HEK293 (cell line): ENCODE results near the gene LRRC37A.
A peak's percentile ranks its signal among the peaks of the same experiment; 100 is the strongest.
"Not testable (repeated sequence)": the region's sequence is repeated elsewhere in the genome, so short reads cannot be mapped to it uniquely, and the experiment has no call there.

Experiments used
- CTCF ChIA-PET: fragments of 350-600 bp; formaldehyde crosslinking; extraction: SDS; loops from one replicate; lab custom pipeline; 2021; ENCODE audit warnings: antibody characterized with exemption; lab: Yijun Ruan, JAX
- POLR2A ChIA-PET: fragments of 300-600 bp; formaldehyde crosslinking; extraction: SDS; loops from one replicate; lab custom pipeline; 2020; ENCODE audit warnings: antibody characterized with exemption, inconsistent platforms; lab: Yijun Ruan, JAX
- H3K27ac ChIP-seq: fragments of 200-500 bp; sonication (Bioruptor generic); 2 replicates; pipeline ENCODE4 v1.5.1; 2014; ENCODE audit warnings: low read depth, low read length, control low read depth, inconsistent platforms; ENCODE audit errors: extremely low read depth
- H3K36me3 ChIP-seq, 2 experiments: fragments of 200-500 bp in 1 of 2; sonication (Bioruptor generic) in 1 of 2; 1 replicate in 1 of 2; 2 replicates in 1 of 2; pipeline ENCODE4 v1.5.1; 2014 to 2017; ENCODE audit warnings: inconsistent platforms in 2 of 2, low read length in 2 of 2; ENCODE audit not compliant: control insufficient read depth in 2 of 2, insufficient read depth in 1 of 2
- H3K4me1 ChIP-seq: fragments of 200-500 bp; sonication (Bioruptor generic); 2 replicates; pipeline ENCODE4 v1.5.1; 2014; ENCODE audit warnings: mild to moderate bottlenecking, low read length, inconsistent platforms; ENCODE audit not compliant: control insufficient read depth, insufficient read depth
- H3K4me3 ChIP-seq: 2 replicates; pipeline ENCODE4 v1.5.1; 2011; ENCODE audit warnings: low read depth, mild to moderate bottlenecking, control low read depth, low read length, moderate library complexity
- H3K9me3 ChIP-seq: fragments of 200-500 bp; sonication (Bioruptor generic); 2 replicates; pipeline ENCODE4 v1.5.1; 2014; ENCODE audit warnings: low read depth, low read length, inconsistent platforms; ENCODE audit not compliant: control insufficient read depth, insufficient read depth
- CTCF ChIP-seq: fragments of 450-650 bp; formaldehyde crosslinking; IDR thresholded peaks from 2 replicates; pipeline ENCODE4 v1.5.1; 2016; ENCODE audit warnings: missing biosample characterization, missing genetic modification characterization
- SCRT2 ChIP-seq: fragments of 450-650 bp; formaldehyde crosslinking; IDR thresholded peaks from 2 replicates; pipeline ENCODE4 v1.5.1; 2016; ENCODE audit warnings: missing biosample characterization, missing genetic modification characterization
- SP7 ChIP-seq: fragments of 450-650 bp; formaldehyde crosslinking; IDR thresholded peaks from 2 replicates; pipeline ENCODE4 v1.5.1; 2016; ENCODE audit warnings: missing biosample characterization, missing genetic modification characterization
- ZBTB17 ChIP-seq: fragments of 450-650 bp; formaldehyde crosslinking; IDR thresholded peaks from 2 replicates; pipeline ENCODE4 v1.5.1; 2016; ENCODE audit warnings: missing biosample characterization, missing genetic modification characterization
- ZNF2 ChIP-seq: fragments of 450-650 bp; formaldehyde crosslinking; IDR thresholded peaks from 2 replicates; pipeline ENCODE4 v1.5.1; 2016; ENCODE audit warnings: missing biosample characterization, missing genetic modification characterization
- ZNF324 ChIP-seq: fragments of 450-650 bp; formaldehyde crosslinking; IDR thresholded peaks from 2 replicates; pipeline ENCODE4 v1.5.1; 2016; ENCODE audit warnings: missing biosample characterization, missing genetic modification characterization
- ZNF335 ChIP-seq: fragments of 450-650 bp; formaldehyde crosslinking; conservative IDR thresholded peaks from 2 replicates; pipeline ENCODE4 v1.5.1; 2016; ENCODE audit warnings: missing biosample characterization, missing genetic modification characterization
- ZNF362 ChIP-seq: fragments of 450-650 bp; formaldehyde crosslinking; IDR thresholded peaks from 2 replicates; pipeline ENCODE4 v1.5.1; 2016; ENCODE audit warnings: missing biosample characterization, missing genetic modification characterization
- ZNF600 ChIP-seq: fragments of 450-650 bp; formaldehyde crosslinking; IDR thresholded peaks from 2 replicates; pipeline ENCODE4 v1.5.1; 2016; ENCODE audit warnings: missing biosample characterization, missing genetic modification characterization
- ZNF654 ChIP-seq: fragments of 450-650 bp; formaldehyde crosslinking; IDR thresholded peaks from 2 replicates; pipeline ENCODE4 v1.5.1; 2016; ENCODE audit warnings: low read depth, missing biosample characterization, missing genetic modification characterization
- ZNF660 ChIP-seq: fragments of 450-650 bp; IDR thresholded peaks from 2 replicates; pipeline ENCODE4 v1.5.1; 2018; ENCODE audit warnings: missing biosample characterization, mild to moderate bottlenecking, missing genetic modification characterization

The LRRC37A gene

GRCh38 chr17:46276728-46277479, 18.0 kb upstream of the LRRC37A start:
- TF ChIP-seq ZNF335 (peak; percentile 51; the same call in 1 of the 2 replicates), ZNF362 (peak; percentile 69; the same call in 1 of the 2 replicates)
- H3K4me1 ChIP-seq, POLR2A ChIA-PET, H3K9me3 ChIP-seq, H3K27ac ChIP-seq, H3K36me3 ChIP-seq, H3K4me3 ChIP-seq: not testable (repeated sequence)
- CTCF ChIA-PET = interaction anchor here (0.6 to 2.4 kb wide), 3 partner anchors 10 to 68 kb away, joined by 5 to 14 read pairs (median 6); no protein-coding TSS in a partner anchor

- H3K27ac ChIP-seq, H3K36me3 ChIP-seq, POLR2A ChIA-PET, H3K9me3 ChIP-seq, H3K4me1 ChIP-seq, H3K4me3 ChIP-seq, CTCF ChIA-PET: not testable (repeated sequence)
Measured at GRCh38 chr17:46281336-46281735, 13.6 kb upstream of the LRRC37A start.

- CTCF ChIA-PET, H3K36me3 ChIP-seq, H3K4me1 ChIP-seq, POLR2A ChIA-PET, H3K27ac ChIP-seq, H3K9me3 ChIP-seq, H3K4me3 ChIP-seq: not testable (repeated sequence)
Measured at GRCh38 chr17:46282635-46283034, 12.3 kb upstream of the LRRC37A start.

- not testable (repeated sequence) for H3K4me3 ChIP-seq, H3K9me3 ChIP-seq, H3K36me3 ChIP-seq, H3K4me1 ChIP-seq, H3K27ac ChIP-seq
- ChIA-PET POLR2A (interaction anchor here (0.6 to 0.7 kb wide), 2 partner anchors 284 to 794 kb away, joined by 3 to 4 read pairs; no protein-coding TSS in a partner anchor), CTCF (interaction anchor here (0.6 to 1.0 kb wide), 2 partner anchors 16 to 158 kb away, joined by 3 to 5 read pairs; no protein-coding TSS in a partner anchor)
- 0 out of 2 replicates have a peak, but pooled peaks have one; percentile 34 for TF ChIP-seq SCRT2 (tag by site-specific recombination)
- TF ChIP-seq, all 188 proteins: peak for 1; not testable (repeated sequence) for 187
Measured at GRCh38 chr17:46284467-46284866, 10.5 kb upstream of the LRRC37A start.

- not testable (repeated sequence) for H3K36me3 ChIP-seq, H3K9me3 ChIP-seq, H3K4me1 ChIP-seq, H3K27ac ChIP-seq, H3K4me3 ChIP-seq
- ChIA-PET POLR2A (interaction anchor here (0.7 kb wide), 1 partner anchor 70 kb away, joined by 5 read pairs; no protein-coding TSS in a partner anchor), CTCF (interaction anchor here (1.2 kb wide), 1 partner anchor 241 kb away, joined by 3 read pairs; no protein-coding TSS in a partner anchor)
Measured at GRCh38 chr17:46285500-46285899, 9.4 kb upstream of the LRRC37A start.

GRCh38 chr17:46286764-46287221, 8.1 kb upstream of the LRRC37A start:
- CTCF ChIA-PET = interaction anchor here (0.6 to 2.3 kb wide), 21 partner anchors 10 to 705 kb away, joined by 3 to 21 read pairs (median 4); no protein-coding TSS in a partner anchor
- POLR2A ChIA-PET, H3K9me3 ChIP-seq, H3K27ac ChIP-seq, H3K4me1 ChIP-seq, H3K4me3 ChIP-seq, H3K36me3 ChIP-seq: not testable (repeated sequence)
- TF ChIP-seq ZNF362 = 0 out of 2 replicates have a peak, but pooled peaks have one; percentile 47
- 0 out of 2 replicates have a peak, but pooled peaks have one; percentile 21 for TF ChIP-seq ZBTB17 (tag by site-specific recombination)
- peak; percentile 69 for TF ChIP-seq CTCF (tag by site-specific recombination)
- 0 out of 2 replicates have a peak, but pooled peaks have one; percentile 52 for TF ChIP-seq ZNF2
- peak; percentile 56 for TF ChIP-seq ZNF335
- TF ChIP-seq SP7 (tag by site-specific recombination) = peak; percentile 57; the same call in 1 of the 2 replicates
- TF ChIP-seq ZNF660 (tag by site-specific recombination) = 0 out of 2 replicates have a peak, but pooled peaks have one; percentile 14
- peak; percentile 61; the same call in 1 of the 2 replicates for TF ChIP-seq ZNF324 (tag by site-specific recombination)
- TF ChIP-seq ZNF654 (tag by site-specific recombination) = peak; percentile 93
- peak; percentile 91 for TF ChIP-seq ZNF600 (tag by site-specific recombination)

- not testable (repeated sequence) for H3K9me3 ChIP-seq, H3K4me3 ChIP-seq, H3K4me1 ChIP-seq, H3K36me3 ChIP-seq, H3K27ac ChIP-seq
- CTCF ChIA-PET = interaction anchor here (0.6 to 2.3 kb wide), 8 partner anchors 11 to 285 kb away, joined by 3 to 21 read pairs (median 6); no protein-coding TSS in a partner anchor
- POLR2A ChIA-PET = interaction anchor here (0.6 to 0.7 kb wide), 2 partner anchors 53 to 225 kb away, joined by 3 to 9 read pairs; no protein-coding TSS in a partner anchor
Measured at GRCh38 chr17:46287587-46287986, 7.3 kb upstream of the LRRC37A start.
